ENCODE data around the gene SULT2A1.
"Not testable (repeated sequence)": the region's sequence is repeated elsewhere in the genome, so short reads cannot be mapped to it uniquely, and the experiment has no call there.

Gene SULT2A1

DNA sequence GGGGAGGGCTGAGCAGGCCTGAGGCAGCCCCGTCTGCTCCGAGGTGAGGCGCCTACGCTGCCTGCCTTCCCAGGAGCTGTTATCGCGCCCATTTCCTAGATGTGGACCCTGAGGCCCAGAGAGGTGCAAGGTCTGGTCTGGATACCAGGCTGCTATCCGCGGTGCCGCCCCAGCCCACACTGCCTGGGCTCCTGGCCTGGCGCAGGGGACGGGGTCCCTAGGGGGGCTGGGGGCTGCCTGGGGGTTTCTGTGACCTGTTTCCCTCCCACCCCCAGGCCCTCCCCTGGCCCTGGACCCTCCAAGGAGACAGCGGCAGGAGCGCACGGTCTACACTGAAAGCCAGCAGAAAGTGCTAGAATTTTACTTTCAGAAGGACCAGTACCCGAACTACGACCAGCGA lies 26.3 kb downstream of the SULT2A1 start:
- DNase-seq = not testable (repeated sequence)

DNA sequence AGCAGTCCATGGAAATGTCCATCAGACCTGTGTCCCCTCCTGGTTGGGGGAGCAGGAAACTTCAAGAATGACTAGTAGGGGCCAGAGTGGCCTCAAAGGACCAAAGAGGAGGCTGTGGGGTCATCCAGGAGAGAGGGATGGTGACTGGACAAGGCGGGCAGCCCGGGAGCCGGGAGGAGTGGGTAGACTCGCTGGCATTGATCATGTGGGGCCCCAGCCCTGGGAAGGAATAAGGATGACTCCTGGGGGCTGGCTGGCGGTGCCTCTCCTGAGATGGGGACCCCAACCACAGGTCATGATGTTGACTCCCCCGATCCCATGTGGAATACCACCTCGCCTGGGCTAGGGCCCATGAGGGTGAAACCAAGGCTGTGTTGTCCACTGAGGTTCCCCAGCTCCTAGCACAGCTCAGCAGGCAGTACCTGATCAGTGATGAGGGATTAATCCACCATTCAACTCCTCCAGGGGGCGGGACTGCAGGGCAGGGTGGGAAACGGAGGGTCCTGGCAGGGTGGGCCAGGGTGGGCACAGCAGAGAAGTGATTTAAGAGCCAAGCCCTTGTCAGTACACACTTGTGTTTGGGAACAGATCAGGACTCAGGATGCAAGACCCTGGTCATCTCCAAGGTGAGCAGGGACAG lies 27.3 kb downstream of the SULT2A1 start, which contains the start of gene TPRX2:
Gene TPRX2 (plus strand): TSS at position 590 of the 640 bp plus-strand sequence. CDS start 12 bp downstream, at position 602.
- DNase-seq = not testable (repeated sequence)

GRCh38 chr19:47858231-47858630 lies 27.9 kb downstream of the SULT2A1 start:
- DNase-seq = peak; percentile 50

- peak; percentile 21 for DNase-seq
Observed at GRCh38 chr19:47854459-47854858, 31.7 kb downstream of the SULT2A1 start.

- no peak for DNase-seq
Observed at GRCh38 chr19:47853003-47853402, 33.1 kb downstream of the SULT2A1 start.

- DNase-seq = peak; percentile 61
Observed at GRCh38 chr19:47848823-47849473, 37.2 kb downstream of the SULT2A1 start.

DNA sequence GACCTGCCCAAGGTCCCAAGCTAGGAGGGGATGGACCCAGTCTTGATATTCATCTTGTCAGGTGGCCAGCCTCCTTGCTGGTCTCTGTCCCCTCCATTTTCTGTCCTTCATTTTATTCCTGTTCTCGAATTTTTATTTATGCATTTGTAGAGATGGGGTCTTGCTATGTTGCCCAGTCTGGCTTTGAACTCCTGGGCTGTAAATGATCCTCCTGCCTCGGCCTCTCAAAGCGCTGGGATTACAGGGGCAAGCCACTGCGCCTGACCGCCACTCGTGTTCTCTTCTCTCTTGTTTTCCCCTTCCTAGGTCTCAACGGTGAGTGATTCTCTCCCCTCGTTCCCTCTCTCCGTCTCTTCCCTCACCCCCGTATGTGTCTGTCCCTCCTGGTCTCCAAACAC lies 37.7 kb downstream of the SULT2A1 start:
- no peak for DNase-seq

DNA sequence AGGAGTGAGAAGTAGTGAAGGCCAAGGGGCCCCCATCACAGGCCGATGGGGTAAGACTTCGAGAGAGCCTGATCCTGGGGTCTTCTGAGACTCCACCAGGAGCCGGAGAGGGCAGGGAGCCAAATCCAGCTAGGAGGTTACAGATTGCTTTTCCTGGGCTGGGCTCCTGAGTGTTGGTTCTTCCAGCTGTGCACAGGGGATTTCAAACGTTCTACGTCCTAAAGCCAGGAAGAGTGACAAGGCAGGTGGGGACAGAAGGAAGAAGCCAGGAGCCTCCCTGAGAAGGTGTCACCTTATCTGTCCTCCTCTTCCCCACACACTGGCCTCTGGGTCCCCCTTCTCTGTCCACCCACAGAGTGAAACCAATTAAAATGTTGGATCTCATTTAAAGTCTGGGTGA lies 43.2 kb downstream of the SULT2A1 start:
- no peak for DNase-seq

GRCh38 chr19:47839913-47840312 lies 46.2 kb downstream of the SULT2A1 start:
- no peak for DNase-seq

GRCh38 chr19:47839411-47839810 lies 46.7 kb downstream of the SULT2A1 start:
- no peak for DNase-seq

GRCh38 chr19:47836038-47836437 lies 50.1 kb downstream of the SULT2A1 start:
- no peak for DNase-seq

- no peak for DNase-seq
Observed at GRCh38 chr19:47832723-47833122, 53.4 kb downstream of the SULT2A1 start.

GRCh38 chr19:47826800-47827199 lies 59.3 kb downstream of the SULT2A1 start:
- DNase-seq = no peak

GRCh38 chr19:47824396-47824795 lies 61.7 kb downstream of the SULT2A1 start:
- DNase-seq = no peak

GRCh38 chr19:47821460-47822020 lies 64.6 kb downstream of the SULT2A1 start, which contains the start of gene CRX:
Gene CRX (plus strand): TSS chr19:47821937. CDS start chr19:47834444, 12,507 bp downstream.
- no peak for DNase-seq
